GM12892 (cell line): ENCODE measurements around the gene PPP5C.

ENCODE experiments used
- POLR2A ChIP-seq: IDR thresholded peaks from 2 replicates; pipeline ENCODE4 v1.6.1; 2011; ENCODE audit warnings: low read depth, low read length, control low read depth
- POLR2AphosphoS5 ChIP-seq: IDR thresholded peaks from 2 replicates; pipeline ENCODE4 v1.6.1; 2011; ENCODE audit warnings: low read depth, low read length, control low read depth
- TAF1 ChIP-seq: IDR thresholded peaks from 2 replicates; pipeline ENCODE4 v1.6.1; 2011; ENCODE audit warnings: low read depth, mild to moderate bottlenecking, control low read depth, low read length, borderline replicate concordance

GRCh38 chr19:46353730-46354528, 7.0 kb downstream of the PPP5C start:
- TF ChIP-seq POLR2AphosphoS5 (no peak), POLR2A (no peak), TAF1 (no peak)
